Activated naive CD8-positive, alpha-beta T cell treated with anti-CD3 and anti-CD28 coated beads, Interleukin-2, amount 10 ng/mL, durations not matched to agents 7 days and 5 days (primary cell): ENCODE results near the gene HDAC7. TPM values are rescaled to one million over a fixed set of nuclear protein-coding genes. Genes with fewer than 3 reads are reported as not detected.
"Not testable (repeated sequence)": the region's sequence is repeated elsewhere in the genome, so short reads cannot be mapped to it uniquely, and the experiment has no call there.

ENCODE experiments used
- ATAC-seq: fragments of 150-1000 bp; cut with Tn5 transposase; one replicate; pipeline ENCODE4 v1.10.0; 2021; ENCODE audit warnings: low read depth, moderate library complexity
- POLR2A ChIA-PET: fragments of 350-600 bp; sonication (Branson Sonifier 250); formaldehyde crosslinking; loops from one replicate; lab custom pipeline; 2021; ENCODE audit warnings: antibody characterized with exemption; lab: Charles Lee
- DNase-seq: peaks from one replicate; pipeline ENCODE4 v3.0.0; 2021
- H3K27ac Mint-ChIP-seq: one replicate; pipeline ENCODE4 v1.8.0; 2022; ENCODE audit warnings: mild to moderate bottlenecking, mixed read lengths
- H3K27me3 Mint-ChIP-seq: one replicate; pipeline ENCODE4 v1.8.0; 2022; ENCODE audit warnings: mild to moderate bottlenecking, moderate library complexity, mixed read lengths
- H3K36me3 Mint-ChIP-seq: one replicate; pipeline ENCODE4 v1.8.0; 2021; ENCODE audit warnings: mild to moderate bottlenecking, mixed read lengths
- H3K4me1 Mint-ChIP-seq: one replicate; pipeline ENCODE4 v1.8.0; 2021; ENCODE audit warnings: mixed read lengths
- H3K4me3 Mint-ChIP-seq: one replicate; pipeline ENCODE4 v1.8.0; 2022; ENCODE audit warnings: mild to moderate bottlenecking, moderate library complexity, mixed read lengths
- H3K9me3 Mint-ChIP-seq: one replicate; pipeline ENCODE4 v1.8.0; 2021; ENCODE audit warnings: mixed read lengths
- total RNA-seq, 2 experiments: library from RNA; stranded (reverse); gene quantifications; one replicate each; pipeline ENCODE4 v1.2.3, GENCODE V29; 2021

HDAC7 gene
- total RNA-seq, 2 experiments from 2014 or later = 200 to 215 TPM

DNA sequence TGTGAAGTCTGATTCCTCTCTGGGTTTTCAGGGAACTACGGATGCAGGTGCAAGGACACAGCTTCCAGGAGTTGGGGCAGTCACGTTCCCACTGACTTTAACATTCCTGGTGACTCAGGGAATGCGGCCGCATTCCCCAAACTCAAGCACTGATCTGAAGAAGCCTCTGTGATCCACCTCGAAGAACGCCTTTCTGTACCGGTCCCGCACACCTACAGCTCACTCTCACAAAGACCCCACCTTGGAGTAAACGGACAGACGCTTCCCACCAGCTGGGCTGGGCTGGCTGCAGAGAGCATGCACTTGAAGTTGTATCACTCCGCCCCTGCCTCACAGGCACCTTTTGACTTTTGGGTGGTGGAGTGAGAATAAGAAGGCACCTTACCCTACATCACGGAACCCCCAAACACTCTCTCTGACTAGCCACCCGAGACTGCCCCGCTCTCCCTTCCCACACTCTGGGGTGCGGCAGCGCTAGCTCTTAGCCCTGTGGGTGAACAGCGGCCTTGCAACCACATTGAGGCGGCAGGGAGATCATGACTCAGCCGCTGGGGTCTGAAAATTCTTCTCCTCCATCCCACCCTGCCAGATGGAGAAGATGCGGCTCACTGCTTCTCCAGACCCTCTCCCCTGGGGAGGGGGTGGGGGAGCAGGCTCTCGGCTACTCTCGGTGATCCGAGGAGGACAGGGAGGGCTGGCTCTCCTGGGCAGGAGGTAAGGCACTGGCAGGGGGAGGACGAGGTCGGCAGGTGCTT is 23.7 kb upstream of the HDAC7 start:
- no peak overlapping the region for H3K27ac Mint-ChIP-seq
- POLR2A ChIA-PET = interaction anchor here (2.2 kb wide), 1 partner anchor 13 kb away, joined by 5 read pairs; no protein-coding TSS in a partner anchor
- no peaks in the 10 kb centered on the region for H3K9me3 Mint-ChIP-seq
- H3K4me3 Mint-ChIP-seq = no peak overlapping the region
- peaks cover 17% of the 10 kb centered on the region for H3K36me3 Mint-ChIP-seq
- H3K4me1 Mint-ChIP-seq = peaks cover 6% of the 10 kb centered on the region
- ATAC-seq (no peak), DNase-seq (no peak)
- no peaks in the 10 kb centered on the region for H3K27me3 Mint-ChIP-seq

DNA sequence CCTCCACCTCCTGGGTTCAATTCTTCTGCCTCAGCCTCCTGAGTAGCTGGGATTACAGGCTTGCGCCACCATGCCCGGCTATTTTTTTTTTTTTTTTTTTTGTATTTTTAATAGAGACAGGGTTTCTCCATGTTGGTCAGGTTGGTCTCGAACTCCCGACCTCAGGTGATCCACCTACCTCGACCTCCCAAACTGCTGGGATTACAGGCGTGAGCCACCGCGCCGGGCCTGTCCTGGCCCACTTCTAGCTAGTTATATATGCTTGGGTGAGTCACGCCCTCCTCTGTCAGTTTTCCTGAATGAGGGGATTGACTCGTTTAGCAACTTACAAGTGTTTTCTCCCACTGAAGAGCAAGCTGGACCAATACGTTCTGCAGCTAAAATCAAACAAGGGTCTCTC is 22.8 kb upstream of the HDAC7 start:
- POLR2A ChIA-PET = interaction anchor here (0.6 to 2.2 kb wide), 2 partner anchors 13 to 22 kb away, joined by 3 to 5 read pairs; no protein-coding TSS in a partner anchor
- Mint-ChIP-seq H3K36me3 (peaks cover 15% of the 10 kb centered on the region), H3K4me1 (peaks cover 12% of the 10 kb centered on the region)
- H3K4me3 Mint-ChIP-seq, H3K27me3 Mint-ChIP-seq, H3K9me3 Mint-ChIP-seq, H3K27ac Mint-ChIP-seq, DNase-seq, ATAC-seq: not testable (repeated sequence)

DNA sequence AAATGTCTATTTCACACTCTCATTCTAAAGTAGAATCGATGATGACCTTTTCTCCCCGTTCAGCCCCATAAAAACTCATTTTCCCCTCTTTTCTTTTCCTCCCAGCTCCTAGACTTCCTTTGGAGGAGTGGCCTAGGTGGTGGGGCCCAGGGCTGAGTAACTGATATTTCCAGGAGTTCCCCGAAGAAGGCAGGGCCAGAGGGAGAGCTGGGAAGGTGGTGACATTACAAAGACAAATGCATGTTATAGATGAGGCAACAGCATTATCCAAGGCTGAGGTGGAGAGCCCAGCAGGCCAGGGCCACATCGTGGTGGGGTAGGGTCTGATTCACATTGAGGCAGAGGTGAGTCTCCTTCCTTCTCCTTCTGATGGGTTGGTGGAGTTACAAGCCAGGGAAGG is 22.2 kb upstream of the HDAC7 start:
- Mint-ChIP-seq H3K4me3 (no peak overlapping the region), H3K36me3 (peaks cover 11% of the 10 kb centered on the region), H3K27me3 (no peaks in the 10 kb centered on the region), H3K27ac (no peak overlapping the region), H3K4me1 (peaks cover 16% of the 10 kb centered on the region), H3K9me3 (no peaks in the 10 kb centered on the region)
- ATAC-seq = no peak
- POLR2A ChIA-PET = interaction anchor here (0.6 to 2.2 kb wide), 3 partner anchors 14 to 23 kb away, joined by 3 to 8 read pairs (median 5); partner anchors contain the start of gene HDAC7
- no peak for DNase-seq

GRCh38 chr12:47841501-47841900 is 21.8 kb upstream of the HDAC7 start:
- H3K27ac Mint-ChIP-seq = no peak overlapping the region
- H3K36me3 Mint-ChIP-seq = peaks cover 7% of the 10 kb centered on the region
- POLR2A ChIA-PET = interaction anchor here (0.8 to 2.2 kb wide), 5 partner anchors 14 to 136 kb away, joined by 3 to 8 read pairs (median 3); partner anchors contain the start of genes HDAC7, RPAP3 and VDR
- H3K9me3 Mint-ChIP-seq = no peaks in the 10 kb centered on the region
- ATAC-seq (no peak), DNase-seq (no peak)
- peaks cover 18% of the 10 kb centered on the region for H3K4me1 Mint-ChIP-seq
- H3K4me3 Mint-ChIP-seq = no peak overlapping the region
- H3K27me3 Mint-ChIP-seq = no peaks in the 10 kb centered on the region

- Mint-ChIP-seq H3K27me3 (no peaks in the 10 kb centered on the region), H3K36me3 (peaks cover 3% of the 10 kb centered on the region), H3K9me3 (no peaks in the 10 kb centered on the region), H3K27ac (no peak overlapping the region), H3K4me3 (no peak overlapping the region), H3K4me1 (peaks cover 28% of the 10 kb centered on the region)
- ATAC-seq = no peak
- DNase-seq = no peak
- POLR2A ChIA-PET = interaction anchor here (0.9 to 1.9 kb wide), 4 partner anchors 22 to 135 kb away, joined by 3 to 8 read pairs (median 3); partner anchors contain the start of genes HDAC7, RPAP3 and VDR
Measured at GRCh38 chr12:47840571-47840970, 20.9 kb upstream of the HDAC7 start.

DNA sequence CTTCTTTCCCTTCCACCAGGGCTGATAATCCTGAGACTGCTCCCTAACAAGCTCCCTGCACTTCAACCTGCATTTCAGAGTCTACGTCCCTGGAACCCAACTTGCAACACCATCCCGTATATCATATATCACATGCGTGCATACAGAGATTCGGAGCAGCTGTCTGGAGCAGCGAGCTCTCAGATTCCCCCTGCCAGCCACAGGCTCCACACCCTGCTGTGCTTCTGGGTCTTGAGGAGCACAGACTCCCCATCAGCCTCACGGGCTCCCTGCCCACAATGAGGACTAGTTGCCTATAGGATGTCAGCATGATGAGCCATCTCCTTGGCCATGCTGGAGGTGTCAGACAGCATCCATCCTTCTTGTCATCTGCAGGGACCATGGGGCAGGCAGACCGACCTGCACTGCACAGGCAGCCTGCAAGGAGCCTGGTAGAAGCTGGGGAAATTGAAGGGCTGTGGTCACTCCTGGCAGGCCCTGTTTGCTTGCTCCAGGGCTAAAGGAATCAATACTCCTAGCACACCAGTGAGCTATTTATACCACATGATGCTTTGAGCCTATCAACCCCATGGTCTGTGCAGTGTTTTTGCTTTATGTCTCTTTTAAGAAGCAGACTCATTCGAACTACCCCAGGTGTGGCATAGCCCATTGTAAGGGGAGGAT is 19.6 kb upstream of the HDAC7 start:
- no peak for DNase-seq
- H3K27ac Mint-ChIP-seq = no peak overlapping the region
- no peak for ATAC-seq
- H3K36me3 Mint-ChIP-seq = peaks cover 2% of the 10 kb centered on the region
- H3K4me3 Mint-ChIP-seq = no peak overlapping the region
- H3K27me3 Mint-ChIP-seq = no peaks in the 10 kb centered on the region
- H3K9me3 Mint-ChIP-seq = no peaks in the 10 kb centered on the region
- POLR2A ChIA-PET = interaction anchor here (0.5 to 13.5 kb wide), 8 partner anchors 21 to 1426 kb away, joined by 3 to 465 read pairs (median 8); no protein-coding TSS in a partner anchor
- H3K4me1 Mint-ChIP-seq = peaks cover 37% of the 10 kb centered on the region

GRCh38 chr12:47838286-47838931 is 18.7 kb upstream of the HDAC7 start:
- DNase-seq (no peak), ATAC-seq (no peak)
- Mint-ChIP-seq H3K27ac (no peak overlapping the region), H3K9me3 (no peaks in the 10 kb centered on the region), H3K27me3 (no peaks in the 10 kb centered on the region), H3K4me3 (no peak overlapping the region), H3K36me3 (peaks cover 2% of the 10 kb centered on the region), H3K4me1 (peaks cover 46% of the 10 kb centered on the region)
- POLR2A ChIA-PET = interaction anchor here (0.6 to 13.5 kb wide), 10 partner anchors 10 to 123 kb away, joined by 3 to 465 read pairs (median 7); no protein-coding TSS in a partner anchor

GRCh38 chr12:47837190-47838171 is 17.8 kb upstream of the HDAC7 start:
- Mint-ChIP-seq H3K4me1 (peaks cover 53% of the 10 kb centered on the region), H3K9me3 (no peaks in the 10 kb centered on the region), H3K4me3 (peak overlapping the region; percentile 35), H3K27ac (peak overlapping the region; percentile 62), H3K36me3 (no peaks in the 10 kb centered on the region), H3K27me3 (no peaks in the 10 kb centered on the region)
- POLR2A ChIA-PET = interaction anchor here (1.7 to 13.5 kb wide), 7 partner anchors 19 to 97 kb away, joined by 5 to 465 read pairs (median 8); no protein-coding TSS in a partner anchor
- DNase-seq (peak; percentile 74), ATAC-seq (no peak)

DNA sequence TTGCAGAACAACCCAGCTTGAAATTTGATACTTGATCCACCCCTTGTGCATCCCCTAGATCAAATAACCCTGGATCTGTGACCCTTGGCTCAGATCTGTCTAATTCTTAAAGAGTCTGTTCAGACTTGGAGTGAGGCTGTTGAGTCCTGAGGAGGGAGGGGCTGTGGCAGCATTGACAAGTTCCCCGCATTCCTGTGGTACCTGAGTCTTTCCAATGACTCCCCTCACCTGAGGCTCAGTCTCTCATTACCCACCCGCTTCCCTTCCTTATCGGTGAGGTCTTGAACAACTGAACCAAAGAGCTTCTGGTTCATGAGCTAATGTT is 16.1 kb upstream of the HDAC7 start:
- no peak overlapping the region for H3K4me3 Mint-ChIP-seq
- no peaks in the 10 kb centered on the region for H3K36me3 Mint-ChIP-seq
- H3K27ac Mint-ChIP-seq = peak overlapping the region; percentile 94
- peaks cover 65% of the 10 kb centered on the region for H3K4me1 Mint-ChIP-seq
- DNase-seq (no peak), ATAC-seq (no peak)
- POLR2A ChIA-PET = interaction anchor here (1.5 to 13.5 kb wide), 6 partner anchors 8 to 92 kb away, joined by 4 to 465 read pairs (median 16); partner anchors contain the start of gene HDAC7
- H3K27me3 Mint-ChIP-seq = no peaks in the 10 kb centered on the region
- H3K9me3 Mint-ChIP-seq = no peaks in the 10 kb centered on the region

DNA sequence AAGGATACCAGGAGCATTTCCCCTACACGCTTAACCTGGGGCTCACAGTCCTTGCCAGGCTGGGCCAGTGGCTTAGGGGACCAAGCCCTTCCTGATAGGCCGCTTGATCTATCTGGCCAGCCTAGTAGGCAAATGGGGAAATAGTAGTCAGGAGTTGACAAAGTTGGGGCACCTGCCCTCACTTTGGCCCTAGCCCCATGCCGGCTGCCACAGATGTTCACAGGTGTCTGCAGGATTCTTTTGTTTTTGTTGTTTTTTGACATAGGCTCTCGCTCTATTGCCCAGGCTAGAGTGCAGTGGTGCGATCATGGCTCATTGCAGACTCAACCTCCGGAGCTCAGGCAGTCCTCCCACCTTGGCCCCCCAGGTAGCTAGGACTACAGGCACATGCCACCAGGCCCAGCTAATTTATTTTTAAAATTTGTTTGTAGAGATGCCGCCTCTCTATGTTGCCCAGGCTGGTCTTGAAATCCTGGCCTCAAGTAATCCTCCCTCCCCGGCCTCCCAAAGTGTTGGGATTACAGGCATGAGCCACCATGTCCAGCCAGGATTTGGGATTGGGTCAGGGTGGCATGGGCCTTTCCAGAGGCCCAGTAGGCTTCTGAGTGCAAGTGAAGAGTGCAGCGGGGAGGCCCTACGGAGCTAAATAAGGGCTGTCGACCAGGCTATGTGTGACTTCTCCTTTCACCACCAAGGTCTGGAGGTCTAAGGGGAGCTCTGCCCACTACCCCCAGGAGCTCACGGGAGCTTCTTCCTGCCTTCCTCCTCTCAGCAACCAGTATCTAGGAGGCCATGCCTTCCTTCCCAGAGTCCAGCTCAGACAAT is 15.5 kb upstream of the HDAC7 start:
- POLR2A ChIA-PET = interaction anchor here (1.5 to 13.5 kb wide), 6 partner anchors 8 to 92 kb away, joined by 4 to 465 read pairs (median 16); partner anchors contain the start of gene HDAC7
- H3K27me3 Mint-ChIP-seq = no peaks in the 10 kb centered on the region
- peak overlapping the region; percentile 94 for H3K27ac Mint-ChIP-seq
- H3K36me3 Mint-ChIP-seq = peaks cover 4% of the 10 kb centered on the region
- H3K4me3 Mint-ChIP-seq = no peak overlapping the region
- no peaks in the 10 kb centered on the region for H3K9me3 Mint-ChIP-seq
- H3K4me1 Mint-ChIP-seq = peaks cover 71% of the 10 kb centered on the region
- ATAC-seq = no peak
- no peak for DNase-seq

DNA sequence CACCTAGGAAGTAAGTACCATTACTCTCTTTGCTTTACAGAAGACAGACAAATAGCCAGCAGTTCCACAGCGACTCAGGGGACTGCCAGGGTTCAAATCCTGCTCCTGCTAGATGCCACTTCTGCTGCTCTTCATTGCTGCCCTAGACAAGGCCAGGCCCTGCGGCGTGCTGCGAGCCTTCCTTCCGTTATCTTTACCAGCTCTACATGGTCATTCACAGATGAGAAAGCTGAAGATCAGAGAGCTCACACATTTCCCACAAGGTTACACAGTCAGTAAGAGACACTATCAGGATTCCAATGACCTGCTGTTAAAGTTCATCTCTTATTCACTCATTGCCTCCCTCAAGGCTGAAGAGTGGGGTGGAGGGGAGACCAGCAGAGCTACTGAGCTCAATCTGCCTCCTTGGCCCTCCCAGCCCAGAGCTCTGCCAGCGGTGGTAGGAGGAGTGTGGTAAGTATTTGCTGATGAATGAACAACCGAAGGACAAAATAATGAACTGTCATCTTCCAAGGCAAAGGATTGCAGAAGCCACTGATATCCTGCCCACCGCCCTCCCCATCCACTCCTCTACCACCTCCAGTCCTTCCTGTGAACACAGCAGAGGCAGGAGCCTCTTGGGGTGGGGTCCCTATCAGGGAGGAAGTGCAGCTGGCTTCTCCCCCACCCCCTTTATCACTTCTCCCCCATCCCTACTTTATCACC is 14.6 kb upstream of the HDAC7 start:
- DNase-seq (no peak), ATAC-seq (no peak)
- no peaks in the 10 kb centered on the region for H3K9me3 Mint-ChIP-seq
- POLR2A ChIA-PET = interaction anchor here (1.6 to 13.5 kb wide), 6 partner anchors 10 to 91 kb away, joined by 4 to 465 read pairs (median 18); partner anchors contain the start of gene HDAC7
- H3K27me3 Mint-ChIP-seq = no peaks in the 10 kb centered on the region
- peak overlapping the region; percentile 94 for H3K27ac Mint-ChIP-seq
- peaks cover 4% of the 10 kb centered on the region for H3K36me3 Mint-ChIP-seq
- peak overlapping the region; percentile 81 for H3K4me3 Mint-ChIP-seq
- peaks cover 76% of the 10 kb centered on the region for H3K4me1 Mint-ChIP-seq
